Measurements from ENCODE around the gene SCAMP4.

Gene SCAMP4

GRCh38 chr19:1905110-1905862 lies at the start of gene SCAMP4, which contains the start of gene ADAT3:
SCAMP4 (plus strand) TSS chr19:1905399; CDS start chr19:1915020, 9,621 bp downstream.
ADAT3 (plus strand) TSS chr19:1905399; CDS start chr19:1912048, 6,649 bp downstream.
- DNase-seq, result peak; percentile 95

GRCh38 chr19:1855828-1856255 lies 49.4 kb upstream of the SCAMP4 start:
- DNase-seq, result no peak

- no peak for DNase-seq
These were observed 48.9 kb upstream of the SCAMP4 start for GRCh38 chr19:1856345-1856697.

- peak; percentile 26 for DNase-seq
These were observed 48.2 kb upstream of the SCAMP4 start for GRCh38 chr19:1856698-1857603.

- DNase-seq, result no peak
These were observed 47.4 kb upstream of the SCAMP4 start for GRCh38 chr19:1857648-1858326.

GRCh38 chr19:1858412-1859081 lies 46.7 kb upstream of the SCAMP4 start:
- no peak for DNase-seq

- DNase-seq, result no peak
These were observed 45.8 kb upstream of the SCAMP4 start for GRCh38 chr19:1859331-1859781.

- DNase-seq, result no peak
These were observed 45.0 kb upstream of the SCAMP4 start for GRCh38 chr19:1860042-1860775.

- no peak for DNase-seq
These were observed 44.2 kb upstream of the SCAMP4 start for GRCh38 chr19:1860821-1861598.

- DNase-seq, result no peak
These were observed 43.6 kb upstream of the SCAMP4 start for GRCh38 chr19:1861599-1862031.

GRCh38 chr19:1862068-1862423 lies 43.2 kb upstream of the SCAMP4 start:
- DNase-seq, result no peak

GRCh38 chr19:1862424-1863327 lies 42.5 kb upstream of the SCAMP4 start:
- DNase-seq, result no peak

- no peak for DNase-seq
These were observed 41.9 kb upstream of the SCAMP4 start, which contains the start of gene KLF16 for GRCh38 chr19:1863328-1863637. KLF16 (minus strand) TSS chr19:1863579; CDS start chr19:1863497, 82 bp downstream.

- DNase-seq, result peak; percentile 90
These were observed 41.3 kb upstream of the SCAMP4 start for GRCh38 chr19:1863638-1864479.

- DNase-seq, result no peak
These were observed 40.6 kb upstream of the SCAMP4 start for GRCh38 chr19:1864480-1865171.

GRCh38 chr19:1865172-1866010 lies 39.8 kb upstream of the SCAMP4 start:
- no peak for DNase-seq

- no peak for DNase-seq
These were observed 38.4 kb upstream of the SCAMP4 start for GRCh38 chr19:1866693-1867348.

Measured in DMS79 treated with DMSO at 0.1 percent for 48 hours (cell line).